ENCODE results near the gene LCP1. TPM values are rescaled to one million over a fixed set of nuclear protein-coding genes. Genes with fewer than 3 reads are reported as not detected.
A peak's percentile ranks its signal among the peaks of the same experiment; 100 is the strongest.

Gene LCP1
- total RNA-seq, 1 donor from 2014 or later: 371 TPM

DNA sequence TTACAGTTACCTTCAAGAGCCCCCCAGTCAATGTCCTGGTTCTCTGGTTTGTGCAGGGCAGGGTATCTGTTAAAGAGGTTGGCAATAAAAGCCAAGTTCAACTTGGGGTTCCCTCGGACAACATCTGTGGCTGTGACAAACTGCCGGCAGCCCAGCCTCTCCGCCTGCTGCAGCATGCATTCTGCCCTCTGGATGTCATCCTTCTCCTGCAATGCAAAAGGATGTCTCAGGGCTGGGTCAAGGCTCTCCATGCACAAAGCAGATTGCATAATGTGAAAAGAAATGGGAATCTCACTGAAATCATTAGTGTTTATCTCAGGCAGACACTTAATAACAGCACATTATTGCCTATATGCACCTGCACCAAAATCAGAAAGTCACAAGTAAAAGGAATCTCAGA is 35.1 kb downstream of the LCP1 start:
- Histone ChIP-seq H3K4me1 (no peaks in the 10 kb centered on the region), H3K36me3 (peaks cover 71% of the 10 kb centered on the region), H3K27ac (no peak overlapping the region), H3K27me3 (ENCODE audit: low read depth) (no peaks in the 10 kb centered on the region), H3K4me3 (no peak overlapping the region), H3K9me3 (no peaks in the 10 kb centered on the region)
- DNase-seq (no peak), ATAC-seq (no peak)
- intact Hi-C loops (cut with DNase I): no loop called here
- TF ChIP-seq, protein P1, sequence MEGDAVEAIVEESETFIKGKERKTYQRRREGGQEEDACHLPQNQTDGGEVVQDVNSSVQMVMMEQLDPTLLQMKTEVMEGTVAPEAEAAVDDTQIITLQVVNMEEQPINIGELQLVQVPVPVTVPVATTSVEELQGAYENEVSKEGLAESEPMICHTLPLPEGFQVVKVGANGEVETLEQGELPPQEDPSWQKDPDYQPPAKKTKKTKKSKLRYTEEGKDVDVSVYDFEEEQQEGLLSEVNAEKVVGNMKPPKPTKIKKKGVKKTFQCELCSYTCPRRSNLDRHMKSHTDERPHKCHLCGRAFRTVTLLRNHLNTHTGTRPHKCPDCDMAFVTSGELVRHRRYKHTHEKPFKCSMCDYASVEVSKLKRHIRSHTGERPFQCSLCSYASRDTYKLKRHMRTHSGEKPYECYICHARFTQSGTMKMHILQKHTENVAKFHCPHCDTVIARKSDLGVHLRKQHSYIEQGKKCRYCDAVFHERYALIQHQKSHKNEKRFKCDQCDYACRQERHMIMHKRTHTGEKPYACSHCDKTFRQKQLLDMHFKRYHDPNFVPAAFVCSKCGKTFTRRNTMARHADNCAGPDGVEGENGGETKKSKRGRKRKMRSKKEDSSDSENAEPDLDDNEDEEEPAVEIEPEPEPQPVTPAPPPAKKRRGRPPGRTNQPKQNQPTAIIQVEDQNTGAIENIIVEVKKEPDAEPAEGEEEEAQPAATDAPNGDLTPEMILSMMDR (IDR thresholded peaks at IDR 0.05): peak; percentile 18

DNA sequence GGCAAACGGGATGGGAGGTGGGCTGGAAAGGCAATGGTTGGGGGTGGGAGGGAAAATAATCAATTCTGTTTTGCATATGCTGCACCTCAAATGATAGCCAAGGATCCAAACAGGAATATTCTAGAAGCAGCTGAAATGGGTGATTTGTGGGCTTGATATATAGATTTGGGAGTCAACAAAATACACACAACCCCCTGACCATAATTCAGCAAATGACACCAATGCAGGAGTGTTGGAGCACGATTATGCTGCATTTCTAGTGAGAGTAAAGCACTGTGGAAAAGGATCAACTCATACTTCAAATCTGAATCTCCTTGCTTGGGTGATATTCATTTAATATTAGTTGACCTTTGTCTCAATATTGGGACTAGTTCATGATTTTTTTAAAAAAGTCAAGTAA is 36.0 kb downstream of the LCP1 start:
- TF ChIP-seq, protein P1 (IDR thresholded peaks at IDR 0.05): no peak
- intact Hi-C loops (cut with DNase I): no loop called here

DNA sequence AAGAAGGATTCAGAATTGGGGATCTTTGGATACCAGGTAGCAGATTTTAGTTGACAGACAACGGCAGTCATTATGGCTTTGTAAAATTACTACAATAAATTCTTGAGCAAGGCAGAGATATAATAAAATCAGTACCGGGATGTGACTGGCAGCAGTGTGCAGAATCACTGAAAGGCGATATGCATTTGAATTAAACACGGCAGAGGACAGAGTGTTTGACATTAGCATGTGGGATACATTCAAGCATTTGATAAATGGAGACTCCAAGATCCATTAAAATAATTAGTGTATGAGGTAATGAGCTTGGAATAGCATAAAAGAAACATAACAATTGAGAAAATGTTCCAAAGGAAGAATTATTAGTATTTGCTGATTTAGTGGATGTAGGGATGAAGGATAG is 36.8 kb downstream of the LCP1 start:
- intact Hi-C loops (cut with DNase I): no loop called here
- H3K36me3 ChIP-seq: peaks cover 57% of the 10 kb centered on the region
- no peaks in the 10 kb centered on the region for H3K27me3 ChIP-seq (ENCODE audit: low read depth)
- DNase-seq: no peak
- ATAC-seq: no peak
- no peaks in the 10 kb centered on the region for H3K9me3 ChIP-seq
- H3K27ac ChIP-seq: no peak overlapping the region
- no peak overlapping the region for H3K4me3 ChIP-seq
- H3K4me1 ChIP-seq: no peaks in the 10 kb centered on the region
- TF ChIP-seq, protein P1 (IDR thresholded peaks at IDR 0.05): no peak

More for the DNA sequence above, 36.0 kb downstream of the LCP1 start:
- Histone ChIP-seq H3K4me3 (no peak overlapping the region), H3K27ac (no peak overlapping the region), H3K4me1 (no peaks in the 10 kb centered on the region), H3K9me3 (no peaks in the 10 kb centered on the region), H3K36me3 (peaks cover 62% of the 10 kb centered on the region), H3K27me3 (ENCODE audit: low read depth) (no peaks in the 10 kb centered on the region)
- ATAC-seq (no peak), DNase-seq (no peak)

DNA sequence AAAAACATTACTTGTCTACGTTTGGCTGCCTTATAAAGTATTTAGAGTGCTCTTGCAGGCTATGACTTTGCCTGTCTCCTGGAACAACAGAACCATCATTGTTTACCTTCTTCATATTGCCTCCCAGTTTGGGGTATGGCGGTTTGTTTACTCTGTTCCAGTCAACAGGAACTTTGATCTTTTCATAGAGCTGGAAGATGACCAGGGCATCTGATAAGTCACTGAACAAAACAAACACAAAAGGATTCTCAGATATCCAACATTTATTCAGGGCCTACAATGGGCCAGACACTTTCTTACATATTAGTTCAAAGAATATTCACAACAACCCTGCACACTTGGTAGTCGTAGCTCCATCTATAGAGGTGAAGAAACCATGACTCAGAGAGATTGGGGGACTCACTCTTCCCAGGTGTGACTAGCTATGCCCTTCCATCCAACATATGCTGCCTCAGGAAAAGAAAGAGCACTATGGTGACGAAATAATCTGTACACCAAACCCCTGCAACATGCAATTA is 38.7 kb downstream of the LCP1 start:
- Histone ChIP-seq H3K36me3 (peaks cover 60% of the 10 kb centered on the region), H3K9me3 (no peaks in the 10 kb centered on the region)
- no peak for ATAC-seq

DNA sequence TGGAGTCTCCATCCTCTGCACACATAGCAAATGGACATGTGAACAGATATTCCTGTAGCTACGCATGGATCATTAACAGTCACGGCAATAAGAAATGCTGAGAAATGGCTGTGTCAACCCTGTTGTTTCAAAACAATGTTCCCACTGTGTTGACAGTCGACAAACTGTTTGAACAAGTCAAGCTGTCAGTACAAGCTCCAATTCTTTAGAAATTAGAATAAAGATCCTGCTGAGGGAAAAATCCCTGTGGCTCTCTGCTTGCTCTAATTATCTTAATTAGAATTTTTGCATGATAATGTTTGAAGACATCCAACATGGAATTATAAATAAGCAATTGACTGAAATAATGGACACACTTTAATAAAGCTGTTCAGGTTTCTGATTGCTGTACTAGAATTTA is 39.2 kb downstream of the LCP1 start:
- Histone ChIP-seq H3K36me3 (peaks cover 57% of the 10 kb centered on the region), H3K4me3 (no peak overlapping the region), H3K4me1 (no peaks in the 10 kb centered on the region), H3K27me3 (ENCODE audit: low read depth) (no peaks in the 10 kb centered on the region), H3K9me3 (no peaks in the 10 kb centered on the region), H3K27ac (no peak overlapping the region)
- intact Hi-C loops (cut with DNase I): no loop called here
- TF ChIP-seq, protein P1 (IDR thresholded peaks at IDR 0.05): no peak
- DNase-seq: no peak
- no peak for ATAC-seq

More for the DNA sequence above, 38.7 kb downstream of the LCP1 start:
- Histone ChIP-seq H3K27me3 (ENCODE audit: low read depth) (no peaks in the 10 kb centered on the region), H3K4me3 (no peak overlapping the region), H3K4me1 (no peaks in the 10 kb centered on the region), H3K27ac (no peak overlapping the region)
- intact Hi-C loops (cut with DNase I): no loop called here
- no peak for DNase-seq
- TF ChIP-seq, protein P1 (IDR thresholded peaks at IDR 0.05): no peak

Measured in lower lobe of right lung (tissue), 2 donors.